Panc1 (cell line): ENCODE data around the gene MGME1. TPM values are rescaled to one million over a fixed set of nuclear protein-coding genes. Genes with fewer than 3 reads are reported as not detected.

Experiments used
- ATAC-seq: fragments of 200-7000 bp; cut with Tn5 transposase; 2 replicates; pipeline ENCODE4 v1.9.1; 2020; ENCODE audit warnings: mild to moderate bottlenecking, moderate library complexity
- BruUV-seq: library from RNA; stranded (reverse); fragments of 400-500 nt; replicated peaks from 2 replicates; lab custom pipeline; 2021; lab: Mats Ljungman, UMichigan
- CTCF ChIA-PET: fragments of 300-600 bp; sonication (Branson Sonifier 250); formaldehyde crosslinking; loops from one replicate; lab custom pipeline; 2022; ENCODE audit warnings: antibody characterized with exemption; lab: Charles Lee
- POLR2A ChIA-PET: fragments of 300-600 bp; sonication (Branson Sonifier 250); formaldehyde crosslinking; loops from one replicate; lab custom pipeline; 2022; ENCODE audit warnings: antibody characterized with exemption; lab: Charles Lee
- DNase-seq: peaks from one replicate; pipeline ENCODE4 v3.0.0-alpha.2; 2010; ENCODE audit warnings: low read depth, low spot score
- H3K27ac ChIP-seq: 2 replicates; pipeline ENCODE4 v1.5.1; 2011; ENCODE audit warnings: mild to moderate bottlenecking, low read length, inconsistent platforms
- H3K27me3 ChIP-seq: fragments of 200-500 bp; sonication (Bioruptor generic); 2 replicates; pipeline ENCODE4 v1.6.0; 2014; ENCODE audit warnings: low read length, inconsistent platforms; ENCODE audit not compliant: control insufficient read depth, insufficient read depth
- H3K36me3 ChIP-seq: fragments of 200-500 bp; sonication (Bioruptor generic); 2 replicates; pipeline ENCODE4 v1.5.1; 2014; ENCODE audit warnings: inconsistent platforms, mild to moderate bottlenecking, low read length, moderate library complexity; ENCODE audit not compliant: control insufficient read depth, insufficient read depth
- H3K4me1 ChIP-seq: 2 replicates; pipeline ENCODE4 v1.5.1; 2011; ENCODE audit warnings: inconsistent platforms, mild to moderate bottlenecking, low read length, moderate library complexity; ENCODE audit not compliant: control insufficient read depth, insufficient read depth
- H3K4me3 ChIP-seq, 2 experiments: 2 replicates each; pipeline ENCODE4 v1.5.1; 2011 to 2012; ENCODE audit warnings: low read depth in 2 of 2, low read length in 2 of 2, mild to moderate bottlenecking in 2 of 2, inconsistent platforms in 1 of 2, moderate library complexity in 1 of 2
- H3K9me3 ChIP-seq: fragments of 200-500 bp; sonication (Bioruptor generic); 2 replicates; pipeline ENCODE4 v1.5.1; 2014; ENCODE audit warnings: low read depth, mild to moderate bottlenecking, inconsistent platforms, low read length, moderate library complexity; ENCODE audit not compliant: control insufficient read depth, insufficient read depth
- CTCF ChIP-seq: fragments of 450-650 bp; IDR thresholded peaks from 2 replicates; pipeline ENCODE4 v1.5.1; 2017; ENCODE audit warnings: mild to moderate bottlenecking
- POLR2AphosphoS5 ChIP-seq: IDR thresholded peaks from 2 replicates; pipeline ENCODE4 v1.6.1; 2012; ENCODE audit warnings: mild to moderate bottlenecking, low read depth, low read length, moderate library complexity
- REST ChIP-seq, 2 experiments: IDR thresholded peaks; 2 replicates each; pipeline ENCODE4 v1.6.1; 2011 to 2012; ENCODE audit warnings: low read depth in 2 of 2, control low read depth in 1 of 2, low read length in 1 of 2, mild to moderate bottlenecking in 1 of 2, moderate library complexity in 1 of 2; ENCODE audit not compliant: insufficient read depth in 1 of 2
- SIN3A ChIP-seq: IDR thresholded peaks from 2 replicates; pipeline ENCODE4 v1.6.1; 2012; ENCODE audit warnings: low read depth, mild to moderate bottlenecking, low read length, moderate library complexity, borderline replicate concordance; ENCODE audit not compliant: insufficient read depth
- TCF7L2 ChIP-seq: IDR thresholded peaks from 2 replicates; pipeline ENCODE4 v1.6.1; 2011; ENCODE audit warnings: mild to moderate bottlenecking, low read depth, low read length, inconsistent platforms
- in situ Hi-C: cut with HindIII; loops from 2 replicates; pipeline ENCODE4 v1.10.0; 2016; ENCODE audit warnings: low sequenced_read_pairs, low pct_unique_long_range_greater_than_20kb
- intact Hi-C: fragments of 100-400 bp; cut with micrococcal nuclease; formaldehyde crosslinking; loops from one replicate; pipeline ENCODE4 v1.10.0; 2022; ENCODE audit not compliant: unreplicated experiment
- total RNA-seq: library from RNA; stranded (reverse); gene quantifications from one replicate; pipeline ENCODE4 v1.2.1, GENCODE V29; 2021; ENCODE audit not compliant: unreplicated experiment

Gene MGME1
- total RNA-seq, 1 experiment from 2014 or later: 27.0 TPM

- ChIA-PET CTCF (no interaction called here), POLR2A (no interaction called here)
Observed at GRCh38 chr20:17972121-17972520, 3.3 kb downstream of the MGME1 start.

GRCh38 chr20:17976305-17976704 lies 7.5 kb downstream of the MGME1 start:
- Histone ChIP-seq H3K4me1 (peaks cover 20% of the 10 kb centered on the region), H3K27me3 (no peaks in the 10 kb centered on the region), H3K27ac (no peak overlapping the region), H3K4me3 (no peak overlapping the region), H3K9me3 (no peaks in the 10 kb centered on the region), H3K36me3 (no peaks in the 10 kb centered on the region)
- BruUV-seq: no TSS peak
- intact Hi-C loops: no loop called here
- DNase-seq (no peak), ATAC-seq (no peak)
- CTCF ChIA-PET: no interaction called here
- in situ Hi-C loops: no loop called here
- TF ChIP-seq POLR2AphosphoS5: no peak
- TF ChIP-seq REST (IDR thresholded peaks at IDR 0.05; ENCODE audit: insufficient read depth in 1 of 2, low read depth in 2 of 2, low read length in 1 of 2): no peak
- TF ChIP-seq CTCF: no peak
- TF ChIP-seq TCF7L2: no peak
- no peak for TF ChIP-seq SIN3A
- POLR2A ChIA-PET: no interaction called here

More at GRCh38 chr20:17972121-17972520, 3.3 kb downstream of the MGME1 start:
- no peaks in the 10 kb centered on the region for H3K27me3 ChIP-seq
- no peaks in the 10 kb centered on the region for H3K9me3 ChIP-seq
- H3K27ac ChIP-seq: peak overlapping the region; percentile 83
- DNase-seq: no peak
- in situ Hi-C loops: no loop called here
- H3K4me3 ChIP-seq: peak overlapping the region; percentile 95 to 97
- peaks cover 23% of the 10 kb centered on the region for H3K4me1 ChIP-seq
- no TSS peak for BruUV-seq
- TF ChIP-seq TCF7L2 (no peak), REST (IDR thresholded peaks at IDR 0.05; ENCODE audit: insufficient read depth in 1 of 2, low read depth in 2 of 2, low read length in 1 of 2) (no peak), SIN3A (no peak), CTCF (no peak), POLR2AphosphoS5 (no peak)
- intact Hi-C loops: no loop called here
- ATAC-seq: no peak
- H3K36me3 ChIP-seq: peaks cover 7% of the 10 kb centered on the region
